ENCODE data around the gene DIDO1. TPM values are rescaled to one million over a fixed set of nuclear protein-coding genes. Genes with fewer than 3 reads are reported as not detected.

Gene DIDO1
- total RNA-seq, 1 donor, result 46.3 TPM

DNA sequence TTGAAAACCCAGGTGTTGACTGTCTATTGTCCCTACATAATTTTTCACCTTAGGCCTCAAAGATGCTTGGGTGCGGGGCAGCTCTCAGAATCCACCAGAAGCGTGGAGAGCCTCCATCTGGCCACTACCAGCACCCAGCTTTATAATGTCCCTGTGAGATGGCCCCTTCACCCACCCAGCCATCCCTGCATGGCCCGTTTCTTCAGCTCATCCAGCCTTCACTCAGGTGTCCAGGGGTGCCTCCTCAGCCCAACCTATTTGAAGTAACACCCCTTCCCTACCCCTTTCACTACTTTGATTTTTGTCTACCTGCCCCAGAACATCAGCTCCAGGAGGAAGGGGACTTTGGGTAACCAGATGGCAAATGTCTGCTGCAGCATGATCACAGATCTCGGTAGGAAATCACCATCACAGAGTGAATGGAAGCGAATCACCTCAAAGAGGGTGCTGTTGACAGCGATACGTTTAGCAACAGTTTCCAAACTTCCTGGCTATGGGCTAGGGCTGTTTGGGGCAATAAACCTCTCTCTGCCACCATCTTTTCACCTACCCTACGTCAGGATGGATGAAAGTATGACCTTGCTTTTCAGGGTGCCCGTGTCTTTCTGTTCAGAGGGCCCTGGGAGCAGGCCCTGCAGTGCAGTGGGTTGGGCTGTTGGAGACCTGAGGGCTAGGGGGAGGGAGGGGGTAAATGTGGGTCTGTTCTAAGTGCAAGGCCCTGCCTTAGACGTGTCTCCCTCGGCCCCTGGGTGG, 25.0 kb upstream of the DIDO1 start:
- H3K4me2 ChIP-seq (ENCODE audit: insufficient read depth, low read length), result peak overlapping the region; percentile 23
- TF ChIP-seq CTCF (IDR thresholded peaks at IDR 0.05; ENCODE audit: extremely low read depth, low read depth, low read length), result no peak
- peaks cover 19% of the 10 kb centered on the region for H4K20me1 ChIP-seq (ENCODE audit: insufficient read depth, low read length)
- peak; percentile 64 for DNase-seq (ENCODE audit: insufficient read length, low spot score, missing footprints)
- no peak overlapping the region for H2AFZ ChIP-seq (ENCODE audit: low read length)
- no peak overlapping the region for H3K4me3 ChIP-seq (ENCODE audit: insufficient read depth, low read length)
- peaks cover 48% of the 10 kb centered on the region for H3K36me3 ChIP-seq (ENCODE audit: insufficient read depth, low read length)
- H3K4me1 ChIP-seq (ENCODE audit: insufficient read depth, low read length), result peaks cover 21% of the 10 kb centered on the region
- no peaks in the 10 kb centered on the region for H3K9me3 ChIP-seq (ENCODE audit: low read depth, low read length)
- no peak overlapping the region for H3K27ac ChIP-seq (ENCODE audit: low read depth, low read length)
- H3K79me2 ChIP-seq (ENCODE audit: insufficient read depth, low read length), result peaks cover 53% of the 10 kb centered on the region
- H3K27me3 ChIP-seq (ENCODE audit: insufficient read depth, low read length), result no peaks in the 10 kb centered on the region

- no peak overlapping the region for H3K27ac ChIP-seq (ENCODE audit: low read depth, low read length)
- H3K4me2 ChIP-seq (ENCODE audit: insufficient read depth, low read length), result no peak overlapping the region
- no peak overlapping the region for H2AFZ ChIP-seq (ENCODE audit: low read length)
- H3K4me1 ChIP-seq (ENCODE audit: insufficient read depth, low read length), result peaks cover 21% of the 10 kb centered on the region
- no peaks in the 10 kb centered on the region for H3K27me3 ChIP-seq (ENCODE audit: insufficient read depth, low read length)
- peaks cover 53% of the 10 kb centered on the region for H3K79me2 ChIP-seq (ENCODE audit: insufficient read depth, low read length)
- TF ChIP-seq CTCF (IDR thresholded peaks at IDR 0.05; ENCODE audit: extremely low read depth, low read depth, low read length), result no peak
- no peak overlapping the region for H3K4me3 ChIP-seq (ENCODE audit: insufficient read depth, low read length)
- H4K20me1 ChIP-seq (ENCODE audit: insufficient read depth, low read length), result peaks cover 14% of the 10 kb centered on the region
- peak; percentile 35 for DNase-seq (ENCODE audit: insufficient read length, low spot score, missing footprints)
- H3K36me3 ChIP-seq (ENCODE audit: insufficient read depth, low read length), result peaks cover 48% of the 10 kb centered on the region
- no peaks in the 10 kb centered on the region for H3K9me3 ChIP-seq (ENCODE audit: low read depth, low read length)
Observed at GRCh38 chr20:62950741-62951140, 24.4 kb upstream of the DIDO1 start.

DNA sequence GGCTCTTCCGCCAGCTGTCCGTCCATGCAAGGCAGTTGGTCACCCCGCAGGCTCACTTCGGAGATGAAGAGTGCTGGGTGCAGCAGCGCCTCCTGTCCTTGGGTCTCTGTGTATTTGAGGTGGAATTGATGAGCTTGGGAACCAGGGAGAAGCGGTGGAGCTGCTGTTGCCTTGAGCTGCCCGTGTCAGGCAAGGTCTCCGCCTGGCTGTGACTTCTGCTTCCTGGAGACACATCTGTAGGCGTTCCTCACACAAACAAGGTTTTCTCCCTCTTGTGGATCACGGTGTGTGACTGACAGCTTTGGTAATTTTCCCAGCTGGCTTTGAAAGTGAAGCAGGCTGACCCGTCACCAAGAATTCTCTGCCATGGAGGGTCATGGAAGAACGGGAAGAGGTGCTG, 23.7 kb upstream of the DIDO1 start:
- Histone ChIP-seq H3K9me3 (ENCODE audit: low read depth, low read length) (no peaks in the 10 kb centered on the region), H3K79me2 (ENCODE audit: insufficient read depth, low read length) (peaks cover 49% of the 10 kb centered on the region), H2AFZ (ENCODE audit: low read length) (no peak overlapping the region), H3K4me1 (ENCODE audit: insufficient read depth, low read length) (peaks cover 21% of the 10 kb centered on the region), H3K27me3 (ENCODE audit: insufficient read depth, low read length) (no peaks in the 10 kb centered on the region), H3K4me3 (ENCODE audit: insufficient read depth, low read length) (no peak overlapping the region), H3K4me2 (ENCODE audit: insufficient read depth, low read length) (no peak overlapping the region), H3K27ac (ENCODE audit: low read depth, low read length) (no peak overlapping the region), H4K20me1 (ENCODE audit: insufficient read depth, low read length) (peaks cover 15% of the 10 kb centered on the region), H3K36me3 (ENCODE audit: insufficient read depth, low read length) (peaks cover 52% of the 10 kb centered on the region)
- DNase-seq (ENCODE audit: insufficient read length, low spot score, missing footprints), result no peak
- TF ChIP-seq CTCF (IDR thresholded peaks at IDR 0.05; ENCODE audit: extremely low read depth, low read depth, low read length), result no peak

DNA sequence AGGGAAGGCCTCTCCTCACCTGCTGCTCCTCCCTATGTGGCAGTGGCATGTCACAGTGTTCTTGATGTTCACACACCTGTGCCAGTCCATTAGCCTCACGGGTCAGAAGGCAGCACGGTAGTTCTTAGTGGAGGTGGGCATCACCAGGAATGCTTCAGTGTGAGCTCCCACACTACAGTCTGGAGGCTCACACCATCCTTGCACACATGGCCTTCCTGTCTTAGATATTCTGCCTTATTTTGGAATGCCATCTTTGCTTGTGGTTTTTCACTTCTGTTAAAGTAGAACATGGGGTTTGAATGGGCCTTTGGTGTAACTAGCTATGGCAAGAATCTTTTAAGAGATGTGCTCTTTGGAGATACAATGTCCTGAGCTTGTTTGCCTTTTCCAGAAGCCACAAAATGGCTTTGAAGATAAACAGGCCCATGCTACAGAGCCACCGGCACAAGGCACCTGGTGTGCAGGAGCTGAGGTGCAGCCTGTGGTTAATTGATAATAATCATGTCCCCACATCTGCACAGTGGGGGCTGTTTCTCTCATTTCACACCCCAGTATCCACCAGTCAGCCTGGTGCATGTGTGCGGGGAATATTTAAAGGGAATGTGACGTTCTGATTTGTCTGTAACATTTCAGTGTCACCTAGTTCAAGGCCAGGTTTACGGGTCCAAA, 23.0 kb upstream of the DIDO1 start:
- H3K79me2 ChIP-seq (ENCODE audit: insufficient read depth, low read length), result peaks cover 49% of the 10 kb centered on the region
- peaks cover 17% of the 10 kb centered on the region for H3K4me1 ChIP-seq (ENCODE audit: insufficient read depth, low read length)
- TF ChIP-seq CTCF (IDR thresholded peaks at IDR 0.05; ENCODE audit: extremely low read depth, low read depth, low read length), result no peak

More for the DNA sequence above, 23.0 kb upstream of the DIDO1 start:
- Histone ChIP-seq H3K27me3 (ENCODE audit: insufficient read depth, low read length) (no peaks in the 10 kb centered on the region), H3K4me3 (ENCODE audit: insufficient read depth, low read length) (no peak overlapping the region), H3K27ac (ENCODE audit: low read depth, low read length) (no peak overlapping the region), H4K20me1 (ENCODE audit: insufficient read depth, low read length) (peaks cover 14% of the 10 kb centered on the region), H3K4me2 (ENCODE audit: insufficient read depth, low read length) (no peak overlapping the region), H3K9me3 (ENCODE audit: low read depth, low read length) (no peaks in the 10 kb centered on the region), H3K36me3 (ENCODE audit: insufficient read depth, low read length) (peaks cover 59% of the 10 kb centered on the region), H2AFZ (ENCODE audit: low read length) (no peak overlapping the region)
- peak; percentile 30 for DNase-seq (ENCODE audit: insufficient read length, low spot score, missing footprints)
